HL-60 (cell line): Measurements from ENCODE around the gene ERC2.

Source experiments
- DNase-seq, 2 experiments: peaks; one replicate each; pipeline ENCODE4 v3.0.0-alpha.2; 2010 to 2020; ENCODE audit warnings: low read depth in 1 of 2, low spot score in 1 of 2
- H3K27ac ChIP-seq: fragments of 250-450 bp; sonication (Bioruptor Pico); replicated peaks from 2 replicates; pipeline ENCODE4 v1.5.1; 2020; ENCODE audit warnings: mild to moderate bottlenecking, moderate library complexity
- H3K27me3 ChIP-seq: fragments of 250-450 bp; sonication (Bioruptor Pico); 2 replicates; pipeline ENCODE4 v1.5.1; 2021; ENCODE audit warnings: mild to moderate bottlenecking, moderate library complexity; ENCODE audit not compliant: insufficient read depth, poor library complexity, severe bottlenecking
- H3K4me3 ChIP-seq: replicated peaks from 2 replicates; pipeline ENCODE4 v1.5.1; 2011; ENCODE audit warnings: mild to moderate bottlenecking, control low read depth, low read length; ENCODE audit not compliant: insufficient read depth
- GABPA ChIP-seq: IDR thresholded peaks from 2 replicates; pipeline ENCODE4 v1.6.1; 2012; ENCODE audit warnings: low read depth
- POLR2AphosphoS5 ChIP-seq: IDR thresholded peaks from 2 replicates; pipeline ENCODE4 v1.6.1; 2012; ENCODE audit warnings: low read depth
- SPI1 ChIP-seq: IDR thresholded peaks from 2 replicates; pipeline ENCODE4 v1.6.1; 2012; ENCODE audit warnings: low read depth, mild to moderate bottlenecking, borderline replicate concordance
- TF ChIP-seq, protein P1 (sequence below): IDR thresholded peaks from 2 replicates; pipeline ENCODE4 v1.6.1; 2012; ENCODE audit warnings: low read depth; ENCODE audit not compliant: insufficient replicate concordance
- TF ChIP-seq, protein P2 (sequence below): IDR thresholded peaks from one replicate; pipeline ENCODE4 v1.5.1; 2011; ENCODE audit warnings: low read length, control low read depth, inconsistent platforms; ENCODE audit not compliant: insufficient read depth

ERC2 gene

DNA sequence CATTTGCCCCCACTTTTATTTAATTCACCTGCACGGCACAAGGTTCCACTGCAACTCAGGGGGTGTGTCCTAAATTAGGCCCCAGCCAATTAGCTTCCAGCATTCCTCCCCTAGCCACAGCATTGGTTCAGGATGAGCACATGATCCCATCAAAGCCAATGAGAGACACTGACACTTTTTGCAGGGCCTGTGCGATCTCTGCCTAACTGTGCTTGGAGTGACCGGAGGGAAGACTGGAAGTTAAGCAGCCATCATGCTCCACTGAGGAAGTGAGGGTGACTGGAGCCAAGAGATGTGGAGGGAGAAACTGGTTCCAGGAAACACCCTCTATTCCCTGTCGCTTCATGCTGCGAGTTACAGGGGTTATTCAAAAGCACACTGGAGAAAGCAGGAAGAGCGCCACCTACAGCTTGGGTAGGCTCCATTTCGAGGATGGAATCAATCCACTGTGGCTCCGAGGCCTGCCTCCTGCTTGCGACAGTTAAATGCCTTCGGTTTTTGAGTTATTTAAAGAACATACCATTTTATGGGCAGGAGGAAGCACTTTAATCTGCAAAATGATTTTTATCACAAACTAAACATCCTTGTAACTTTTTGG, 858.9 kb downstream of the ERC2 start:
- no peak for DNase-seq

DNA sequence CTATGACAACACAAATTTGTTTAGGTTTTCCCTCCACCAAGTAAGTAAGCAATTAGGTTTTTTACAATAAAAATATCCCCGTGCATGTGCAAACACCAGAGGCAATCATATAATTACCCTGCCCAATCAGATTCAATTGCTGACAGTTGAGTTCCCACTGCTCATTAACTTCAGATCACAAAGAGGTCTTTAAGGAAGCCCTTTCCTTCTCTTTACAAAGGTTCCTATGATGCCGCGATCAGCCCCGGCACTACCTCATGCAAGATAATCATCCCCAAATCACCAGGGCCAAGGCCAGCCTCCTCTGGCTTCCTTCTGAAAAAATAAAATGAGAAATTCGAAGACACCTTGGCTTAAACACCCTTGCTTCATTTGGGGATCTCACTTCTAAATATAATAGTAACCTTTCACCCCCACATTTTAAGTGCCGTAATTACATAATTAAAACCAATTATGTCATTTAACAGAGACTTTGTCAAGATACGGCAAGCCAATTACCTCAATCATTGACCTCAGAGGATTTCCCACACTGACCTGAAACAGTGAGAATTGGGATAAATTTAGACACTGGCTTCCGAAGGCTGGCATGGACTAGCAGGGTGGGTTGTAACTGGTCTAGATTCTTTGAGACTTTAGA, 859.8 kb downstream of the ERC2 start:
- H3K27ac ChIP-seq, result no peak overlapping the region
- TF ChIP-seq, protein P1, sequence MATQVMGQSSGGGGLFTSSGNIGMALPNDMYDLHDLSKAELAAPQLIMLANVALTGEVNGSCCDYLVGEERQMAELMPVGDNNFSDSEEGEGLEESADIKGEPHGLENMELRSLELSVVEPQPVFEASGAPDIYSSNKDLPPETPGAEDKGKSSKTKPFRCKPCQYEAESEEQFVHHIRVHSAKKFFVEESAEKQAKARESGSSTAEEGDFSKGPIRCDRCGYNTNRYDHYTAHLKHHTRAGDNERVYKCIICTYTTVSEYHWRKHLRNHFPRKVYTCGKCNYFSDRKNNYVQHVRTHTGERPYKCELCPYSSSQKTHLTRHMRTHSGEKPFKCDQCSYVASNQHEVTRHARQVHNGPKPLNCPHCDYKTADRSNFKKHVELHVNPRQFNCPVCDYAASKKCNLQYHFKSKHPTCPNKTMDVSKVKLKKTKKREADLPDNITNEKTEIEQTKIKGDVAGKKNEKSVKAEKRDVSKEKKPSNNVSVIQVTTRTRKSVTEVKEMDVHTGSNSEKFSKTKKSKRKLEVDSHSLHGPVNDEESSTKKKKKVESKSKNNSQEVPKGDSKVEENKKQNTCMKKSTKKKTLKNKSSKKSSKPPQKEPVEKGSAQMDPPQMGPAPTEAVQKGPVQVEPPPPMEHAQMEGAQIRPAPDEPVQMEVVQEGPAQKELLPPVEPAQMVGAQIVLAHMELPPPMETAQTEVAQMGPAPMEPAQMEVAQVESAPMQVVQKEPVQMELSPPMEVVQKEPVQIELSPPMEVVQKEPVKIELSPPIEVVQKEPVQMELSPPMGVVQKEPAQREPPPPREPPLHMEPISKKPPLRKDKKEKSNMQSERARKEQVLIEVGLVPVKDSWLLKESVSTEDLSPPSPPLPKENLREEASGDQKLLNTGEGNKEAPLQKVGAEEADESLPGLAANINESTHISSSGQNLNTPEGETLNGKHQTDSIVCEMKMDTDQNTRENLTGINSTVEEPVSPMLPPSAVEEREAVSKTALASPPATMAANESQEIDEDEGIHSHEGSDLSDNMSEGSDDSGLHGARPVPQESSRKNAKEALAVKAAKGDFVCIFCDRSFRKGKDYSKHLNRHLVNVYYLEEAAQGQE, result no peak
- TF ChIP-seq GABPA (no peak), POLR2AphosphoS5 (no peak), SPI1 (no peak)
- TF ChIP-seq, protein P2, sequence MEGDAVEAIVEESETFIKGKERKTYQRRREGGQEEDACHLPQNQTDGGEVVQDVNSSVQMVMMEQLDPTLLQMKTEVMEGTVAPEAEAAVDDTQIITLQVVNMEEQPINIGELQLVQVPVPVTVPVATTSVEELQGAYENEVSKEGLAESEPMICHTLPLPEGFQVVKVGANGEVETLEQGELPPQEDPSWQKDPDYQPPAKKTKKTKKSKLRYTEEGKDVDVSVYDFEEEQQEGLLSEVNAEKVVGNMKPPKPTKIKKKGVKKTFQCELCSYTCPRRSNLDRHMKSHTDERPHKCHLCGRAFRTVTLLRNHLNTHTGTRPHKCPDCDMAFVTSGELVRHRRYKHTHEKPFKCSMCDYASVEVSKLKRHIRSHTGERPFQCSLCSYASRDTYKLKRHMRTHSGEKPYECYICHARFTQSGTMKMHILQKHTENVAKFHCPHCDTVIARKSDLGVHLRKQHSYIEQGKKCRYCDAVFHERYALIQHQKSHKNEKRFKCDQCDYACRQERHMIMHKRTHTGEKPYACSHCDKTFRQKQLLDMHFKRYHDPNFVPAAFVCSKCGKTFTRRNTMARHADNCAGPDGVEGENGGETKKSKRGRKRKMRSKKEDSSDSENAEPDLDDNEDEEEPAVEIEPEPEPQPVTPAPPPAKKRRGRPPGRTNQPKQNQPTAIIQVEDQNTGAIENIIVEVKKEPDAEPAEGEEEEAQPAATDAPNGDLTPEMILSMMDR, result no peak
- no peaks in the 10 kb centered on the region for H3K27me3 ChIP-seq
- DNase-seq, result no peak
- no peak overlapping the region for H3K4me3 ChIP-seq

More for the DNA sequence above, 858.9 kb downstream of the ERC2 start:
- Histone ChIP-seq H3K27ac (no peak overlapping the region), H3K4me3 (no peak overlapping the region), H3K27me3 (no peaks in the 10 kb centered on the region)
- TF ChIP-seq, protein P1, result no peak
- no peak for TF ChIP-seq SPI1
- TF ChIP-seq POLR2AphosphoS5, result no peak
- TF ChIP-seq, protein P2, result no peak

DNA sequence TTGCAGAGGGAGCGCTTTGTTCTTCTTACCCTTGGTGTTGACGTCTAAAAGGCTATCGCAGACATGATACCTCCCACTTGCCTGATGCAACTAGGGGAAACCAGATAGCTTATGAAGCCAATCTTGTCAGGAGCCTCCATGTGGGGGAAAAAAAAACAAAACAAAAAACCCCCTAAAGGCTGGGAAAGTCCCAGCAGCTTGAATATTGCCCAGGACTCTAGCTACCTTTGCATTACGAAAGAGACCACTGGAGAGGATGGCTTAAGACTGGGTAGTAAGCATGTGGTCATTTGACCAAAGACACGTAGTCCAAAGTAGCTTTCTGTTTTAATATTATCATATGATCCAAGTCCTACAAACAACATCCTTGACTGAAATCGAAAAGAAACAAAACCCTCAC, 860.4 kb downstream of the ERC2 start:
- H3K27ac ChIP-seq, result no peak overlapping the region
- TF ChIP-seq SPI1, result no peak
- no peak for TF ChIP-seq POLR2AphosphoS5
- TF ChIP-seq, protein P2, result no peak
- no peak for TF ChIP-seq GABPA
- TF ChIP-seq, protein P1, result no peak
- DNase-seq, result no peak

More for the DNA sequence above, 860.4 kb downstream of the ERC2 start:
- Histone ChIP-seq H3K4me3 (no peak overlapping the region), H3K27me3 (no peaks in the 10 kb centered on the region)
